ENCODE data around the gene RAB11FIP4. TPM values are rescaled to one million over a fixed set of nuclear protein-coding genes. Genes with fewer than 3 reads are reported as not detected.

Gene RAB11FIP4
- total and polyA plus RNA-seq, 8 donors = 6.5 to 42.7 (median 24.5) TPM

- TF ChIP-seq, protein P1, sequence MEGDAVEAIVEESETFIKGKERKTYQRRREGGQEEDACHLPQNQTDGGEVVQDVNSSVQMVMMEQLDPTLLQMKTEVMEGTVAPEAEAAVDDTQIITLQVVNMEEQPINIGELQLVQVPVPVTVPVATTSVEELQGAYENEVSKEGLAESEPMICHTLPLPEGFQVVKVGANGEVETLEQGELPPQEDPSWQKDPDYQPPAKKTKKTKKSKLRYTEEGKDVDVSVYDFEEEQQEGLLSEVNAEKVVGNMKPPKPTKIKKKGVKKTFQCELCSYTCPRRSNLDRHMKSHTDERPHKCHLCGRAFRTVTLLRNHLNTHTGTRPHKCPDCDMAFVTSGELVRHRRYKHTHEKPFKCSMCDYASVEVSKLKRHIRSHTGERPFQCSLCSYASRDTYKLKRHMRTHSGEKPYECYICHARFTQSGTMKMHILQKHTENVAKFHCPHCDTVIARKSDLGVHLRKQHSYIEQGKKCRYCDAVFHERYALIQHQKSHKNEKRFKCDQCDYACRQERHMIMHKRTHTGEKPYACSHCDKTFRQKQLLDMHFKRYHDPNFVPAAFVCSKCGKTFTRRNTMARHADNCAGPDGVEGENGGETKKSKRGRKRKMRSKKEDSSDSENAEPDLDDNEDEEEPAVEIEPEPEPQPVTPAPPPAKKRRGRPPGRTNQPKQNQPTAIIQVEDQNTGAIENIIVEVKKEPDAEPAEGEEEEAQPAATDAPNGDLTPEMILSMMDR (IDR thresholded peaks at IDR 0.05) = no peak
- WGBS, 2 donors = 88 to 96% methylated on average over 9 of the region's 9 CpGs
- Histone ChIP-seq H3K4me1 (no peaks in the 10 kb centered on the region), H3K36me3 (peaks cover 0 to 36% (median 17%) of the 10 kb centered on the region in 3 donors), H3K4me3 (no peak overlapping the region), H3K27ac (no peak overlapping the region), H3K27me3 (no peaks in the 10 kb centered on the region), H3K9me3 (no peaks in the 10 kb centered on the region)
- DNase-seq (peak in 1 of 6 donors; percentile 51), ATAC-seq (no peak), FAIRE-seq (no peak)
- intact Hi-C loops (cut with DNase I) = loop anchor here in 1 of 3 donors (10.0 kb wide), 1 partner anchor 88 kb away; no protein-coding TSS in a partner anchor
Observed at GRCh38 chr17:31522987-31523495, 131.6 kb downstream of the RAB11FIP4 start.

DNA sequence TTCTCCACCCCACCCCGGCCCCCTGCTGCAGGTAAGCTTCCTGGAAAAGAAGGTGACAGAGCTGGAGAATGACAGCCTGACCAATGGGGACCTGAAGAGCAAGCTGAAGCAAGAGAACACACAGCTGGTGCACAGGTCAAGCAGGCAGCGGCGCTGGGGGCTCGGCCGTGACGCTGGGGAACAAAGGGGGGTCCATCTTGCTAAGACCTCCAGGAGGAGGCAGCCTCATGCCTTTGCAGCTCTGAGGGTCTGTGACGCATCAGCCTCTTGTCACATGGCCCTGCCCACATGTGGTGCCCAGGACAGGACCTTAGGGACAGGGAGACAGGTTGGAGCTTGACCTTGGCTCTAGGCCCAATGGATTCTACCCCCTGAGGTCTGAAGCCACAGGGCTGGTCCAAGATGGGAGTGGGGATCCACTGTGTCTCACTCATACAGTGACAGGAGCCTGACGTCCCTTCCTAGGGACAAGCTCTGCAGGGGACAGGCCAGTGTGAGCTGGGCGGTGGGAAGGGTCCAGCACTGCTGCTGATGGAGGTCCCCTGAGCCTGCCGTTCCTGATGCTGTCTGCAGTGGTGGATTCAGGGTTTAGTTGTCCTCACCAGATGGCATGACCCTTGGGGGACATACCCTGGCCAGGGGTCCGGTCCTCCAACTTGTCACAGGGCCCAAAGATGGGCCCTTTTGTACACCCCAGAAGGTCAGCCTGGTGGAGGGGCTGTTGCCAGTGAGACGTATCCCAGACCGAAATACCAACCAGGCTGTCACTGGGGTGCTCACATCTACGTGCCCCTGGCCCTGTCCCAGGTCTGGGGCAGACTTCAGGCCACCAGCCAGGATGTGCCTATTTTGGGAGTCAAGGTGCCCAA lies 132.6 kb downstream of the RAB11FIP4 start:
- Histone ChIP-seq H3K9me3 (no peaks in the 10 kb centered on the region), H3K4me3 (no peak overlapping the region), H3K27ac (no peak overlapping the region), H3K36me3 (peaks cover 0 to 42% (median 27%) of the 10 kb centered on the region in 3 donors), H3K27me3 (no peaks in the 10 kb centered on the region), H3K4me1 (no peaks in the 10 kb centered on the region)
- intact Hi-C loops (cut with DNase I) = loop anchor here in 2 of 3 donors (2.0 to 10.0 kb wide), 2 partner anchors 85 to 89 kb away; no protein-coding TSS in a partner anchor
- FAIRE-seq (no peak), DNase-seq (peak in 2 of 6 donors; percentile 52 to 58), ATAC-seq (no peak)
- WGBS, 2 donors = 95% methylated on average over 14 of the region's 14 CpGs
- TF ChIP-seq, protein P1 (IDR thresholded peaks at IDR 0.05) = no peak

GRCh38 chr17:31524926-31525800 lies 133.7 kb downstream of the RAB11FIP4 start:
- intact Hi-C loops (cut with DNase I) = loop anchor here (2.0 to 10.0 kb wide), 3 partner anchors 86 to 90 kb away; no protein-coding TSS in a partner anchor
- H3K9me3 ChIP-seq = no peaks in the 10 kb centered on the region
- peaks cover 0 to 52% (median 27%) of the 10 kb centered on the region in 3 donors for H3K36me3 ChIP-seq
- ATAC-seq (peak; percentile 90 to 94 (median 93)), FAIRE-seq (no peak), DNase-seq (peak; percentile 77 to 99 (median 92))
- no peaks in the 10 kb centered on the region for H3K27me3 ChIP-seq
- no peak overlapping the region for H3K4me3 ChIP-seq
- 65 to 66% methylated on average over 31 of the region's 31 CpGs for WGBS, 2 donors
- H3K4me1 ChIP-seq = no peaks in the 10 kb centered on the region
- no peak overlapping the region for H3K27ac ChIP-seq
- TF ChIP-seq, protein P1 (IDR thresholded peaks at IDR 0.05) = peak; percentile 87 to 91 (median 89)

GRCh38 chr17:31525801-31526549 lies 134.5 kb downstream of the RAB11FIP4 start:
- peaks cover 0 to 60% (median 27%) of the 10 kb centered on the region in 3 donors for H3K36me3 ChIP-seq
- peak; percentile 16 to 48 (median 20) for ATAC-seq
- no peaks in the 10 kb centered on the region for H3K4me1 ChIP-seq
- 83 to 86% methylated on average over 21 of the region's 21 CpGs for WGBS, 2 donors
- TF ChIP-seq, protein P1 (IDR thresholded peaks at IDR 0.05) = peak in 1 of 4 donors; percentile 7
- DNase-seq = peak in 3 of 6 donors; percentile 25 to 64 (median 59)
- no peak overlapping the region for H3K27ac ChIP-seq
- no peaks in the 10 kb centered on the region for H3K9me3 ChIP-seq
- intact Hi-C loops (cut with DNase I) = loop anchor here (2.0 to 10.0 kb wide), 3 partner anchors 87 to 91 kb away; no protein-coding TSS in a partner anchor
- no peaks in the 10 kb centered on the region for H3K27me3 ChIP-seq
- H3K4me3 ChIP-seq = no peak overlapping the region
- no peak for FAIRE-seq

Measured in pancreas (tissue), 10 donors.